Left lung (tissue), 10 donors: ENCODE measurements around the gene CROCC. TPM values are rescaled to one million over a fixed set of nuclear protein-coding genes. Genes with fewer than 3 reads are reported as not detected.
"Not testable (repeated sequence)": the region's sequence is repeated elsewhere in the genome, so short reads cannot be mapped to it uniquely, and the experiment has no call there.

Experiments used
- ATAC-seq: fragments of 200-7000 bp; cut with Tn5 transposase; one replicate; pipeline ENCODE4 v1.9.1; 2020; ENCODE audit warnings: moderate library complexity
- DNase-seq, 4 donors: peaks; one replicate each; pipeline ENCODE4 v3.0.0-alpha.2; 2013 to 2020
- H3K27ac ChIP-seq, 2 donors: fragments of 200-600 bp; sonication (generic) in 1 of 2; one replicate each; pipeline versions ENCODE4 v1.5.0 to v1.8.0; 2020 to 2021
- H3K27me3 ChIP-seq, 2 donors: fragments of 200-600 bp; sonication (generic) in 1 of 2; one replicate each; pipeline versions ENCODE4 v1.5.0 to v1.8.0; 2020 to 2021
- H3K36me3 ChIP-seq, 2 donors: fragments of 200-600 bp; sonication (generic) in 1 of 2; one replicate each; pipeline versions ENCODE4 v1.5.0 to v1.8.0; 2020 to 2021
- H3K4me1 ChIP-seq, 2 donors: fragments of 200-600 bp; one replicate each; pipeline ENCODE4 v1.8.0; 2021
- H3K4me3 ChIP-seq, 2 donors: fragments of 200-600 bp; sonication (generic) in 1 of 2; one replicate each; pipeline versions ENCODE4 v1.5.0 to v1.8.0; 2020 to 2021; ENCODE audit warnings: mild to moderate bottlenecking in 1 of 2
- H3K9me3 ChIP-seq, 2 donors: fragments of 200-600 bp; sonication (generic) in 1 of 2; one replicate each; pipeline versions ENCODE4 v1.5.0 to v1.8.0; 2020 to 2021
- intact Hi-C, 2 donors: fragments of 100-400 bp; cut with DNase I; formaldehyde crosslinking; loops; one replicate each; pipeline versions ENCODE4 v1.11.2 to v1.14.2; 2022
- polyA plus RNA-seq, 6 donors: library from polyadenylated mRNA; unstranded; fragments of 120-200 nt; gene quantifications; one replicate each; pipeline ENCODE4 v1.2.1, GENCODE V29; 2013; ENCODE audit not compliant: insufficient read length in 6 of 6
- total RNA-seq, 2 donors: library from RNA; stranded (reverse); fragmentation: NEBNext Ultra II Directional; extraction: Animal tissue kit (Norgen Biotek cat#: 25700); gene quantifications; one replicate each; pipeline ENCODE4 v1.2.1, GENCODE V29; 2021
- TF ChIP-seq, protein P1 (sequence below), 2 donors: fragments of 200-600 bp; sonication (generic) in 1 of 2; IDR thresholded peaks; one replicate each; pipeline versions ENCODE4 v1.5.0 to v1.8.0; 2021; ENCODE audit warnings: antibody characterized with exemption in 2 of 2
- donor health status: DM: no; HTN: yes; CAD: no.
- donor health status: DM: no; HTN: no; CAD: no.

CROCC gene
- total and polyA plus RNA-seq, 8 donors, result 19.1 to 66.2 (median 53.9) TPM

DNA sequence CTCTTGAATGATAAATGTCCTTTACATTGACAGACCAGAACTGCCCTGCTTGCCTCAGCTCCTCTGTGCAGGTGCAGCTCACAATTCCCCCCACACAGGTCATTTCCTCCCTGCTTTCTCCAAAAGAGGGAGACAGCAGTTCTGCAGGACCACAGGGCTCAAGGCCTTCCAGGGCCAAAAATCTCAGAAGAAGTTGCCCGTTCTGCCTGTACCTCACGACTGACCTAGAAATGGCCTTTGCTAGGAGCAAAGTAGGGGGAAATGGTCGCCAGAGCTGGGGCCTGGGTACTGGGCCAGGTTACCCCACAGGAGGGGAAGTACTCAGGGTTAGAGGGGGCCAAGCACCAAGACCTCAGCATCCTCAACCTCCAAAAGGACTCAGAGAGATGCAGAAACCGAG, 14.9 kb upstream of the CROCC start:
- ATAC-seq (no peak), DNase-seq (peak in 1 of 4 donors; percentile 26)
- H3K27ac ChIP-seq, result no peak overlapping the region
- H3K36me3 ChIP-seq, result no peaks in the 10 kb centered on the region
- intact Hi-C loops, result no loop called here
- no peaks in the 10 kb centered on the region for H3K9me3 ChIP-seq
- peaks cover 7 to 23% of the 10 kb centered on the region in 2 donors for H3K4me1 ChIP-seq
- H3K4me3 ChIP-seq, result no peak overlapping the region
- TF ChIP-seq, protein P1, sequence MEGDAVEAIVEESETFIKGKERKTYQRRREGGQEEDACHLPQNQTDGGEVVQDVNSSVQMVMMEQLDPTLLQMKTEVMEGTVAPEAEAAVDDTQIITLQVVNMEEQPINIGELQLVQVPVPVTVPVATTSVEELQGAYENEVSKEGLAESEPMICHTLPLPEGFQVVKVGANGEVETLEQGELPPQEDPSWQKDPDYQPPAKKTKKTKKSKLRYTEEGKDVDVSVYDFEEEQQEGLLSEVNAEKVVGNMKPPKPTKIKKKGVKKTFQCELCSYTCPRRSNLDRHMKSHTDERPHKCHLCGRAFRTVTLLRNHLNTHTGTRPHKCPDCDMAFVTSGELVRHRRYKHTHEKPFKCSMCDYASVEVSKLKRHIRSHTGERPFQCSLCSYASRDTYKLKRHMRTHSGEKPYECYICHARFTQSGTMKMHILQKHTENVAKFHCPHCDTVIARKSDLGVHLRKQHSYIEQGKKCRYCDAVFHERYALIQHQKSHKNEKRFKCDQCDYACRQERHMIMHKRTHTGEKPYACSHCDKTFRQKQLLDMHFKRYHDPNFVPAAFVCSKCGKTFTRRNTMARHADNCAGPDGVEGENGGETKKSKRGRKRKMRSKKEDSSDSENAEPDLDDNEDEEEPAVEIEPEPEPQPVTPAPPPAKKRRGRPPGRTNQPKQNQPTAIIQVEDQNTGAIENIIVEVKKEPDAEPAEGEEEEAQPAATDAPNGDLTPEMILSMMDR (IDR thresholded peaks at IDR 0.05), result no peak
- H3K27me3 ChIP-seq, result no peaks in the 10 kb centered on the region

DNA sequence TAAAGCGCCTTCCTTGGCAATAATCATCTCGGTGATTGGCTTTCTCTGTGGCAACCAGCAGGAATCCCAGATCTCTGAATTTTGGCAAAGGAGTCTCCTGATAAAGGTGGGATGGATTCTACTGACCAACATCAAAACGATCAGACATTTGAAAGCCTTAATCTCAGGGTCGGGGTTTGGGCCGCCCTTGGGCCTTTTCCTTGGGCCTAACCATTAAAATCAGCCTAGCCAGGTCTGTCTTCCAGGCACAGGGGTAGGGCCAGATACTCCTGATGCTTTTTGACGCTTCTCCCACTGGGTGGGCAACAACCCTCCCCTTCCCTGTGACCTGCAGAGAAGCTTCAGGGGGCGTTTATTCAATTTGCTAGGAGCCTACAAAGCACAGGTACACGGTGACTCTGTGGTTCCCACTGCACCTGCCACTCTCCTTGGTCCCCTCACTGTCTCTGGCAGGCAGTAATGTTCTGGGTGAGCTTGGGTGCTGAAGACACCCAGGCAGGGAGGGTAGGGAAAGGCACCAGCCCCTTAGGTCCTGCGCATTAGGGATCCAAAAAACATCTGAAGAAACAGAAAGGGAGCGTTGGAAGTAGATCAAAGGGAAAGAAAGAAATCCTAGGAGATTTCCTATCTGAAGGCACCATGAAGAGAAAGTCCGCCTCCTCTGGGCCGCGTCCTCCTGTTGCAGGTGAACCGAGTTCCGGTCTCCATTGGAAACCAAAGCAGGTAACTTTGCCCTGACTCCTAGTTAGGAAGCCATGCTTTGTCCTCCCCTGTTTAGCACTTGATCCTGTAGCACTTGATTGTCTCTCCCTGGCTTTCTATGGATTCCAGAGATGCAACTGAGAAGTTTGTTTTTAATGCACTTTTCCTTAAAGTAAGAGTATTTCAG, 13.6 kb upstream of the CROCC start:
- H3K36me3 ChIP-seq, result no peaks in the 10 kb centered on the region
- peaks cover 5 to 31% of the 10 kb centered on the region in 2 donors for H3K4me1 ChIP-seq
- intact Hi-C loops, result no loop called here
- TF ChIP-seq, protein P1 (IDR thresholded peaks at IDR 0.05), result no peak
- no peak overlapping the region for H3K27ac ChIP-seq
- no peaks in the 10 kb centered on the region for H3K27me3 ChIP-seq
- ATAC-seq (no peak), DNase-seq (peak in 1 of 4 donors; percentile 41)
- H3K4me3 ChIP-seq, result no peak overlapping the region
- H3K9me3 ChIP-seq, result no peaks in the 10 kb centered on the region

DNA sequence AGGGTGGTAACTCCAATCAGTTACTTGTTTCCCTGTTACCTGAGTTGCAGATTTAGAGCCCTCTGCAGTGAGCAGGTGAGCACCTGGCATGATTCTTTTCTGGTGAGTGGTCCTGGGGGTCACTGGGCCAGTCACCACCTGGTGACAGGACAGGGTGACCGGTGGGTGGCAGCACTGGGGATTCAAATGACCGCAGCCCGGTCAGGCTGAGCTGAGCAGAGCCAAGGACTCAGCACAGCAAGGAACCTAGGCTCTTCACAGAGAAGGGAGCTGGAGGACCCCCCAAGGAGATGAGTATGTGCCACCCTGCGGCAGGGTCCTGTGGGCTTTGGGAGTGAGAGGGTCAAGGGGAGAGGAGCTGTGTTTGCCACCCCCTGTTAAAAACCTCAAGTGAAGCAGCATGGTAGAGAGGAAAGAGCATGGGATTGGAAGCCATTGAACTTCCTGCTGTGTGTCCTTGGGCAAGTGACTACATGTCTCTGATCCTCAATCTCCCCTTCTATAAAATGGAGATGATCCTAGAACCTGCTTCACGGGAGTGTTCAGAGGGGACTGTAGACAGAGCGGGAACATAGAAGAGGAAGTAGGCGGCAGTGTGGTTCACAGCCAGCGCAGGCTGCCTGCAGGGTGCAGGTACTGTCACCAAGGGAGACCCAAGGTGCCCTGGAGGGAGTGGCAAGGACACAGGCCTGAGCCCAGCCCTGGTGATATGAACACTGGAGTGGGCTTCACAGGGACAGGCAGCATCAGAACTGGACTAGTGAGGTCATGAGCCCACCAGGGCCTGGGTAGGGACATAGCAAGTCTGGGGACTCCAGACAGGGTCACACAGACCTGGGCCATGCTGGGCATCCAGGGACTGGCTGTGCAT, 9.6 kb upstream of the CROCC start:
- ATAC-seq, H3K9me3 ChIP-seq, H3K36me3 ChIP-seq, H3K4me3 ChIP-seq, intact Hi-C loops, H3K27ac ChIP-seq: not testable (repeated sequence)
- DNase-seq, result peak in 1 of 4 donors; percentile 64
- H3K4me1 ChIP-seq, result peaks cover 0 to 27% of the 10 kb centered on the region in 2 donors
- H3K27me3 ChIP-seq, result peaks cover 0 to 11% of the 10 kb centered on the region in 2 donors

DNA sequence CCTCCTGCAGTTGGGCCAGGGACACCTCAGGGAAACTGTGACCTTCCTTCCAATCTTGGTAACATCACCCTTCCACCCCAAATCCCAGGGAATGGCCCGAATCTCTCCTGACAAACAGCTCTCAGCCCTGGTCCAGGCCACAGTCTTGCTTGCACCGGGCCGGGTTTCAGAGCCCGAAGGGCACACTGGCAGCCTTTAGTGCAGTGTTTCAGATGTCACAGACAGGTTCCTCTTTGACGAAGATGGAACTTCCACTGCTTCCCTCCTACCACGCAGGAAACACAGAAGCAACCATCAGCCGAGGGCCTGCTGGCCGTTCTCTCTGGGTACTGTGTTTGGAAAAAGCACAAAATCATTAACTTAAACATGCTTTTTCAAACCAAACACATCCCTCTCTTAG, 9.0 kb upstream of the CROCC start:
- ATAC-seq, intact Hi-C loops, H3K9me3 ChIP-seq, H3K4me3 ChIP-seq, H3K36me3 ChIP-seq: not testable (repeated sequence)
- Histone ChIP-seq H3K27me3 (peaks cover 0 to 11% of the 10 kb centered on the region in 2 donors), H3K27ac (peak overlapping the region in 1 of 2 donors; percentile 40), H3K4me1 (peaks cover 0 to 27% of the 10 kb centered on the region in 2 donors)
- DNase-seq, result peak in 1 of 4 donors; percentile 63

DNA sequence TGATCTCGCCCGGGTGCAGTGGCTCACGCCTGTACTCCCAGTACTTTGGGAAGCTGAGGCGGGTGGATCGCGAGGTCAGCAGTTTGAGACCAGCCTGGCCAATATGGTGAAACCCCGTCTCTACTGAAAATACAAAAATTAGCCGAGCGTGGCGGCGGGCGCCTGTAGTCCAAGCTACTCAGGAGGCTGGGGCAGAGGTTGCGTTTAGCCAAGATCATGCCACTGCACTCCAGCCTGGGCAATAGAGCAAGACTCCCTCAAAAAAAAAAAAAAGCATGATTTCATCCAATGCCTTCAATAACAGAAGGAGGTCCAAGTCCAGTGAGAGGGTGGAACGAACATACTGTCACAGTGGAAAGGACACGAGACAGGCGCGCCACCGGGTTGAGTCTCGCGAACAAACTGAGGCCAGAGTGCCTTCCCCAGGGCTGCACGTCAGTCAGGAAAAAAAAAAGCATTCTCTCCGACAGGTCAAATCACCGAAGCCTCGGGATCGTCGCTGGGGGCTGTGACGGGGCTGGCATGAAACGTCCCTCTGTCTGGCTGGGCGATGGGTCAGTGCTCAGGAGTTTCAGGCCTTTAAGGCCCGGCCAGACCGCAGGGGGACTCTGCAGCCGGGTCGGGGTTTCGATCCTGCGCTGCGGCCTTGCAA, 8.4 kb upstream of the CROCC start:
- TF ChIP-seq, protein P1 (IDR thresholded peaks at IDR 0.05), result no peak
- peak overlapping the region in 1 of 2 donors; percentile 67 for H3K27ac ChIP-seq
- intact Hi-C loops, result no loop called here
- no peaks in the 10 kb centered on the region for H3K9me3 ChIP-seq
- peaks cover 0 to 27% of the 10 kb centered on the region in 2 donors for H3K4me1 ChIP-seq
- ATAC-seq (no peak), DNase-seq (peak in 1 of 4 donors; percentile 76)
- H3K4me3 ChIP-seq, result peak overlapping the region; percentile 31 to 86
- no peaks in the 10 kb centered on the region for H3K36me3 ChIP-seq
- peaks cover 0 to 11% of the 10 kb centered on the region in 2 donors for H3K27me3 ChIP-seq
